HuH-7.5 (cell line): Measurements from ENCODE around the gene SRSF2.
"Not testable (repeated sequence)": the region's sequence is repeated elsewhere in the genome, so short reads cannot be mapped to it uniquely, and the experiment has no call there.

Experiments
- DNase-seq: peaks from one replicate; pipeline ENCODE4 v3.0.0; 2011; ENCODE audit warnings: low spot score

The SRSF2 gene

GRCh38 chr17:76738468-76738850 is 1.3 kb upstream of the SRSF2 start:
- no peak for DNase-seq

GRCh38 chr17:76737676-76738467 is 741 bp upstream of the SRSF2 start, which contains the start of gene MFSD11:
Gene MFSD11, plus strand, starts transcription at chr17:76738119. Its CDS starts 234 bp downstream, at chr17:76738353.
- DNase-seq = peak; percentile 95

DNA sequence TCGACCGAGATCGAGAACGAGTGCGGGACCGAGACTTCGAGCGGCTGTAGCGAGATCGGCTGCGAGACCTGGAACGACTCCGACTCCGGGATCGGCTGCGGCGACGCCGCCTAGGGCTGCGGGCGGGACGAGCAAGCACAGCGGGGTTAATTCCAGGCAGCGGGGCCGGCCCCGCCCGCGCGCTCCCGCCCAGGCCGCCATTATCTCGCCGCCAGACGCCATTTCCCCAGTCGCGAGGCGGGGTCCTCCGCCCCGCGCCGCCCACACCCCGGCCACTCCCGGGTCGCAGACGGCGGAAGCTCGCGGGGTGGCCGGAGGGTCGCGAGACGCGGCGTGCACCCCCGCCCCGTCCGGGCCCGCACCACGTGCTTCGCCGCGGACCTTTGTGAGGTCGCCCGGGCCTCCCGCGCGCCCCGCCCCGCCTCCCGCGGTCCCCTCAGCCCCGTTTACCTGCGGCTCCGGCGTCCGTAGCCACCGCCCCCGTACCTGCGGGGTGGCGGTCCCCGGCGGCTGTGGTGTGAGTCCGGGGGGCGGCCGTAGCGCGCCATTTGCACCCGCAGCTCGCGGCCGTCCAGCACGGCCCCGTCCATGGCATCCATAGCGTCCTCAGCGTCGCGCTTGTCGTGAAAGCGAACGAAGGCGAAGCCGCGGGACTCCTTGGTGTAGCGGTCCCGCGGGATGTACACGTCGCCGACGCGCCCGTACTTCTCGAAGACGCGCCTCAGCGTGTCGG is 616 bp downstream of the SRSF2 start:
- DNase-seq = no peak

GRCh38 chr17:76735586-76736348 is 1.4 kb downstream of the SRSF2 start:
- no peak for DNase-seq

GRCh38 chr17:76735006-76735405 is 2.1 kb downstream of the SRSF2 start:
- no peak for DNase-seq

DNA sequence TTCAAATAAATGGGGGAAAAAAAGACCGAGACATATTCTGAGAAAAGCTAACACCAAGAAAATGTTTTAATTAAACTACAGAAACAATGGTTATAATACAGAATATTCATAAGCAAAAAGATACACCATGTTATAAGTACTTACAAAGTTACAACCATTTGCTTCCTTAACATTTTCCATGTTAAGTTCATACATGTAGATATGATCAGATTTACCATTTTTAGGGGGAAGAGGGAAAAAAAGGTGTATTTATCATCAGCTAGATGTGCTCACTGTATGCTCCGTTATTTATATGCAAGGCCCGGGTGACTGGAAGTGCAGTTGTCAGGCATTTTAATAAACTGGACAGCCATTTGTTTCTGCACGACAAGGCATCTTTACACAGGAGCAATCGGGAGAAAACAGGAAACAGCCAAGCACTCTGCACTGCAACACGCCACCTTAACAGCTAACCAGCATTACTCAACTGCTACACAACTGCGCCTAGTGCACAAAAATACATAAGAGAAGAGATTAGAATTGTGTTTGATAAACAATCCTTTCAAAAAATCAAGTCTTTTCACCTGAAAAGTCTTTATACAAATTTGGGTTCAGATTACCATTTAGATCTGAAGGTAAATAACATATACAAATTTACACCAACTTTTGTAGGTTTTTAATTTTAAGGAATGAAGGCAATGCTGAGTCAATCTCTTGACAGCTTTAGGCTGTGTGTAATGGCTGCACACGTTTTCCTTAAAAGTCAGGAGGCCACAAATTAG is 2.9 kb downstream of the SRSF2 start:
- DNase-seq = no peak

DNA sequence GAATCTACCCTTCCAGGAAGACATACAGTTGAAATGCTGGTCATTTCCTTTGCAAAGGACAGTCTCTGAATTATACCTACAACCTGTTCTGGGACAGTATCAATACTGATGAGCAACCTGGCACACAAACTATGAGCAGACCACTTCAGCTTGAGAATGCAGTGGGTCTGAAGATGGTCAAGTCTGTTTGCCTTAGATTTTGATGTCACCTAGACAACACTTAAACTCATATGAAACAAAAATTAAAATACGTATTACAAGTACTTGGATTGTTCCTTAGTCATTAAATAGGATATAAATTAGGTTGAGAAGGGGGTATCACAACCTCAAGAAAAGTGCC is 3.5 kb downstream of the SRSF2 start:
- DNase-seq = no peak

DNA sequence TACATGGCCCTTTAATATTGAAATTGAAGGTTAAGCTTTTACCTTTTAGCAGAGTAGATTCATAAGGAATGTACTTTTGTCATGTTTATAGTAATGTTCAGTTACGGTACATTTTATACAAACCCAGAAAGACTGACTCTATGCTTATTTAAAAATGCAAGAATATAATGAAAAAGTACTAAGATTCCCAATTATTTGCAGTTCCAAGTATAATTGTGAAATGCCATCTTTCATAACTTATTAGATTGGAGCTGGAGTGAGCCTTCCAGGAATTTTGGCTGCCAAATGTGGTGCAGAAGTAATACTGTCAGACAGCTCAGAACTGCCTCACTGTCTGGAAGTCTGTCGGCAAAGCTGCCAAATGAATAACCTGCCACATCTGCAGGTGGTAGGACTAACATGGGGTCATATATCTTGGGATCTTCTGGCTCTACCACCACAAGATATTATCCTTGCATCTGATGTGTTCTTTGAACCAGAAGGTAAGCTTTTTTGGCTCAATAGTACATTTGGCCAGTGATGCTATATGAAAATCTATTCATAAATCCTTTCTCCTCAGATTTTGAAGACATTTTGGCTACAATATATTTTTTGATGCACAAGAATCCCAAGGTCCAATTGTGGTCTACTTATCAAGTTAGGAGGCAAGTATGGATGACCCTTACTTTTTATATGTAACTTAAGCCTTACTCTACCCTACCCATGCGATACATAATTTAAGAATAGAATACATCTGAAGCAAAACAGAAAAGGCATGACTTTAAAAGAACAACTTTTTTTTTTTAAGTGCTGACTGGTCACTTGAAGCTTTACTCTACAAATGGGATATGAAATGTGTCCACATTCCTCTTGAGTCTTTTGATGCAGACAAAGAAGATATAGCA is 4.2 kb downstream of the SRSF2 start:
- DNase-seq = no peak

GRCh38 chr17:76731800-76732733 is 5.1 kb downstream of the SRSF2 start:
- DNase-seq = not testable (repeated sequence)

- DNase-seq = no peak
Observed at GRCh38 chr17:76727745-76728456, 9.2 kb downstream of the SRSF2 start.

GRCh38 chr17:76726776-76727718 is 10.1 kb downstream of the SRSF2 start, which contains the start of gene METTL23:
Gene METTL23, plus strand, starts transcription at chr17:76726839. Its CDS starts 2,872 bp downstream, at chr17:76729711.
- DNase-seq = peak; percentile 60

DNA sequence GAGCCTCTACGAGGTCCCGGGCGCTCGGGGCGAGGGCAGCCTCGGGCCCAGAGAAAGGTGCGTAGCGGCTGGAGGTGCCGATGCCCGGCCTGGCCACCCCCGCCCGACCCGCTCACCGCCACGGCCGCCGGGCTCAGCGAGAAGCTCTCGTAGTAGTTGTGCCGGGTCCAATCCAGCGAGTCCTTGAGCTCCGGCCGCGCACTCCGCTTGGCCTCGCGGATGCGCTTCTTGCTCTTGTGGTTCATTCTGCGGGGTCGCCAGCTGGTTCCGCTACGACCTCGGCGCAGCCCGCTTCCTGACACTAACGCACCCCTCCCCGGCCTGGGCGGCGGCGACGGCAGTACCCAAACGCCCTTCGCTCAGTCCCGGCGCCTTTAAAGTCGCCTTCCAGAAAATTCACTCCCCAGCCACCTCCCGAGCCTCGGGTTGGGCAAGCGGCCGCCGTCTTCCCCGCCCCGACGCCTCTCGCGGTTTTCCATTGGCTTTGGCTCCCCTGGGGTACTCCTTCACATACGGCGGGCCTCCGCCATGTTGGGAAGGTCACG is 10.8 kb downstream of the SRSF2 start, which contains the start of gene JMJD6:
JMJD6 (minus strand) TSS at position 376 of the 545 bp plus-strand sequence; CDS start at position 245, 131 bp downstream.
- DNase-seq = peak; percentile 91

DNA sequence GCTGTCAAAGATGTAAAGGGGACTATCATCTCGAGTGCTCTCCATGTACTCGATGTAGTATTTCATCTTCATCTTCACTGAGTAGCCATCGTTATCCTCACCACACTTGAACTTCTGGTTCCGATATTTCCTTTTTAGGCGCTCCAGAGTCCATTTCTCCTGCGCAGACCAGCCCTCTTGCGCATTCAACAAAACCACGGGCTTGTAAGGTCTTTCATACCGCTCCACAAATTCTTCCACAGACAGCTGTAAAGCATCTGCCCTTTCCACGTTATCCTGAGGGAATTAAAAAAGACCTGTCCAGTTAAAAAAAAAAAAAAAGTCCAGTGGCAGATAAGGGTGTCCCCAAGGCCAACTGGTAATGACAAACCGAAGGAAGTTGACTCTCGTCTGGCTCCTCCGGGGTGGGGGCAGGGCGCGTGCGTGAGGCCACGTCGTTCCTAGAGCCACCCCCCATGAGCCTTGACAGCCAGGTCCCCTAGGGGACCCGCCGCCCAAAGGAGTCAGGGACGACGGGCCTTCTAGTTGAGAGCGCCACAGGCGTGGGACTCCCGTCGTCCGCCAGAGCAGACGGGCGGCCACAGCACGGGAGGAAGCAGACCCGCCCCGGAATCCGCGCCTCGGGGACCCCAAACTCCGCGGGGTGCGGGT is 11.4 kb downstream of the SRSF2 start:
- peak; percentile 64 for DNase-seq

DNA sequence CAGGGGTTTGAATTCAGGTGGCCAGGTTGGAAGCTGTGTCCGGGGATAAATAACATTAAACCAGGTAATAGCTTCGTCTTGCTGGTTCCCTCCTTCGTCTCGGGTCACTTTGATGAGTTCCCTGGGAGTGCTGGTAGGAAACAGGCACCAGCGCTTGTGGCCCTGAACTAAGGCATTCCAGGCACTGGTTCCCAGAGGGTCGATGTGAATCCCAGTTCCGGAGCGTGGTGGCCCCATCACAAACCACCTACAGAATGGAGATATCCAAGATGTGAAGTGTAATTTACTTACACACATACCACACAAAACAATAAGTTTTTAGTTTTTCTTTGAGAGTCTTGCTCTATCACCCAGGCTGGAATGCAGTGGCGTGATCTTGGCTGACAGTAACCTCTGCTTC is 13.3 kb downstream of the SRSF2 start:
- no peak for DNase-seq

DNA sequence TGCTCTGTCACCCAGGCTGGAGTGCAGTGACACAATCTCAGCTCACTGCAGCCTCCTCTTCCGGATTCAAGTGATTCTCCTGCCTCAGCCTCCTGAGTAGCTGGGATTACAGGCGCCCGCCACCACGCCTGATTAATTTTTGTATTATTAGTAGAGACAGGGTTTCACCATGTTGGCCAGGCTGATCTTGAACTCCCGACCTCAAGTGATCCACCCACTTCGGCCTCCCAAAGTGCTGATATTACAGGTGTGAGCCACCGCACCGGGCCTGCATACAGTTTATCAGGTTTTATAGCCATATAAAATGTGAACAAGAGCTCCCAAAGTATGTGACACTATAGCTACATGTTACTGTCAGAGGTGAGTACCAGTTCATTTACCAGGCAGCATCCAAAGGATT is 14.2 kb downstream of the SRSF2 start:
- DNase-seq = not testable (repeated sequence)

- DNase-seq = no peak
Observed at GRCh38 chr17:76722279-76722678, 14.9 kb downstream of the SRSF2 start.

GRCh38 chr17:76721463-76721862 is 15.7 kb downstream of the SRSF2 start:
- DNase-seq = no peak
